GM12878 (cell line): Measurements from ENCODE around the gene PRR35. TPM values are rescaled to one million over a fixed set of nuclear protein-coding genes. Genes with fewer than 3 reads are reported as not detected.

Experiments
- ATAC-seq: fragments of 200-7000 bp; cut with Tn5 transposase; 3 replicates; pipeline ENCODE4 v1.9.1; 2020; ENCODE audit warnings: mild to moderate bottlenecking, moderate library complexity
- BruUV-seq: library from RNA; stranded (reverse); fragments of 400-500 nt; replicated peaks from 2 replicates; lab custom pipeline; 2021; lab: Mats Ljungman, UMichigan
- CTCF ChIA-PET: fragments of 300-600 bp; sonication (Branson Sonifier 250); formaldehyde crosslinking; extraction: SDS; loops from one replicate; lab custom pipeline; 2021; ENCODE audit warnings: inconsistent platforms; lab: Yijun Ruan, JAX
- POLR2A ChIA-PET: fragments of 350-600 bp; formaldehyde crosslinking; extraction: SDS; loops from one replicate; lab custom pipeline; 2021; ENCODE audit warnings: inconsistent platforms; lab: Charles Lee
- RAD21 ChIA-PET: fragments of 300-600 bp; sonication (Branson Sonifier 250); formaldehyde crosslinking; loops from one replicate; lab custom pipeline; 2023; ENCODE audit warnings: antibody characterized with exemption; ENCODE audit not compliant: unreplicated experiment; lab: Charles Lee
- SMC1A ChIA-PET: fragments of 300-600 bp; sonication (Branson Sonifier 250); formaldehyde crosslinking; loops from one replicate; lab custom pipeline; 2023; ENCODE audit not compliant: unreplicated experiment, uncharacterized antibody; lab: Charles Lee
- DNase-seq: peaks from one replicate; pipeline ENCODE4 v3.0.0-alpha.2; 2011; ENCODE audit warnings: low read depth, low spot score
- FAIRE-seq: peaks from 3 replicates; lab custom pipeline; 2011; peaks lifted over from hg19 to GRCh38; lab: Jason Lieb, UNC
- H2AFZ ChIP-seq: 2 replicates; pipeline ENCODE4 v1.6.0; 2011; ENCODE audit warnings: low read depth, low read length, control low read depth; ENCODE audit not compliant: control insufficient read depth
- H3K27ac ChIP-seq: 2 replicates; pipeline ENCODE4 v1.5.1; 2011; ENCODE audit warnings: control low read depth; ENCODE audit not compliant: control insufficient read depth, insufficient read depth
- H3K27me3 ChIP-seq, 2 experiments: replicated peaks in 1 of 2; 2 replicates each; pipeline versions ENCODE4 v1.6.0 to v1.6.1; 2011; ENCODE audit warnings: low read length in 1 of 2; ENCODE audit not compliant: control insufficient read depth in 2 of 2, insufficient read depth in 2 of 2
- H3K36me3 ChIP-seq, 2 experiments: 2 replicates each; pipeline ENCODE4 v1.5.1; 2011; ENCODE audit warnings: low read length in 1 of 2; ENCODE audit not compliant: control insufficient read depth in 2 of 2, insufficient read depth in 2 of 2
- H3K4me1 ChIP-seq: 2 replicates; pipeline ENCODE4 v1.6.1; 2011; ENCODE audit warnings: mild to moderate bottlenecking, low read length, moderate library complexity, mixed read lengths; ENCODE audit not compliant: control insufficient read depth, insufficient read depth
- H3K4me2 ChIP-seq: 2 replicates; pipeline ENCODE4 v1.6.0; 2011; ENCODE audit warnings: control low read depth; ENCODE audit not compliant: control insufficient read depth, insufficient read depth
- H3K4me3 ChIP-seq: fragments of 200-600 bp; sonication (generic); 2 replicates; pipeline ENCODE4 v1.5.1; 2016
- H3K79me2 ChIP-seq: 2 replicates; pipeline ENCODE4 v1.6.0; 2011; ENCODE audit warnings: low read length; ENCODE audit not compliant: control insufficient read depth, insufficient read depth
- H3K9ac ChIP-seq: 2 replicates; pipeline ENCODE4 v1.8.0; 2011; ENCODE audit warnings: low read length, control low read depth, mixed read lengths; ENCODE audit not compliant: control insufficient read depth, insufficient read depth
- H3K9me3 ChIP-seq: replicated peaks from 3 replicates; pipeline ENCODE4 v1.5.1; 2011; ENCODE audit warnings: mild to moderate bottlenecking, low read length; ENCODE audit not compliant: control insufficient read depth, insufficient read depth
- H4K20me1 ChIP-seq: 2 replicates; pipeline ENCODE4 v1.6.0; 2011; ENCODE audit not compliant: control insufficient read depth, insufficient read depth
- CREB1 ChIP-seq: IDR thresholded peaks from 2 replicates; pipeline ENCODE4 v1.6.1; 2012; ENCODE audit warnings: low read depth, mild to moderate bottlenecking, inconsistent platforms
- EP300 ChIP-seq, 2 experiments: fragments of 150-350 bp in 1 of 2; IDR thresholded peaks; 2 replicates each; pipeline ENCODE4 v1.6.1; 2011 to 2012; ENCODE audit warnings: low read depth in 2 of 2, low read length in 2 of 2, borderline replicate concordance in 1 of 2, improper control_type of control experiment in 1 of 2, inconsistent platforms in 1 of 2; ENCODE audit not compliant: control insufficient read depth in 1 of 2
- SUZ12 ChIP-seq: fragments of 200-600 bp; sonication (generic); IDR thresholded peaks from one replicate; pipeline ENCODE4 v1.6.1; 2018; ENCODE audit warnings: antibody characterized with exemption, mild to moderate bottlenecking; ENCODE audit not compliant: unreplicated experiment
- WGBS: methylation state at CpG from one replicate; pipeline ENCODE4 v1.1.6; 2016; ENCODE audit warnings: low lambda C conversion rate; ENCODE audit not compliant: insufficient replicate concordance, insufficient coverage; ENCODE audit errors: missing lambda C conversion rate; 5-methylcytosine and 5-hydroxymethylcytosine counted together
- in situ Hi-C: fragments of 300-500 bp; cut with MboI; formaldehyde crosslinking; loops from 9 replicates; pipeline ENCODE4 v1.14.3; 2018; ENCODE audit warnings: mixed read lengths
- intact Hi-C: fragments of 100-400 bp; cut with micrococcal nuclease; formaldehyde crosslinking; loops from one replicate; pipeline ENCODE4 v1.14.2; 2022; ENCODE audit not compliant: unreplicated experiment
- polyA plus RNA-seq, 11 experiments: library from polyadenylated mRNA; depleted of rRNA in 4 of 11; unstranded in 6 of 11; stranded (reverse) in 5 of 11; fragments of >200 nt; fragmentation: Nextera tagmentation in 4 of 11; fragmentation: Illumina TruSeq in 1 of 11; extraction: Ambion mirVana in 4 of 11; extraction: Trizol in 1 of 11; gene quantifications; 1 replicate in 1 of 11; 2 replicates in 10 of 11; pipeline versions ENCODE4 v1.2.1 to v1.2.3, GENCODE V29; 2011 to 2016; ENCODE audit warnings: inconsistent platforms in 2 of 11, missing spikeins in 2 of 11, low read depth in 1 of 11
- total RNA-seq, 4 experiments: library from RNA; depleted of rRNA in 3 of 4; stranded (reverse); fragments of >200 nt in 3 of 4; fragmentation: Illumina TruSeq in 1 of 4; extraction: Trizol in 1 of 4; gene quantifications; 2 replicates each; pipeline versions ENCODE4 v1.2.1 to v1.2.3, GENCODE V29; 2013 to 2021
- TF ChIP-seq, protein P1 (sequence below): IDR thresholded peaks from 2 replicates; pipeline ENCODE4 v1.6.1; 2012; ENCODE audit warnings: low read depth, low read length, improper control_type of control experiment
- TF ChIP-seq, protein P2 (sequence below): fragments of 450-650 bp; conservative IDR thresholded peaks from 2 replicates; pipeline ENCODE4 v1.6.1; 2017; ENCODE audit warnings: mild to moderate bottlenecking, moderate library complexity

Gene PRR35
- total and polyA plus RNA-seq, 10 of the 15 experiments (the other 5 are each of a cell fraction or from before 2014, with no cell fraction given), result not detected

DNA sequence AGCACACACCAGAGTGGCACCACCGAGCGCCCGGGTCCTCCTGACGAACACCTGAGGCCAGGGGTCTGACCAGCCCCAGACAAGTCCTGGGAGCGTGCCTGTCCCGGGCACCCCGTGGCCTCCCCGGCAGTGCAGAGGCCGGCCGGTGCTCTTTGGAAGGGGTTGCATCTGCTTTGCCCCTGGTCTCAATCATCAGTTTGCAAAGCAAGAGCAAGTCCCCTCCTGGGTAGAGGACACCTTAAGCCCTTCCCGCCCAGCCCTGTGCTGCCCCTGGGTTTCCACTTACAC is 44.3 kb upstream of the PRR35 start:
- H3K27ac ChIP-seq, result no peak overlapping the region
- H2AFZ ChIP-seq, result no peak overlapping the region
- in situ Hi-C loops (no loop called here), intact Hi-C loops (no loop called here)
- CTCF ChIA-PET, result no interaction called here
- no peaks in the 10 kb centered on the region for H3K9me3 ChIP-seq
- H3K79me2 ChIP-seq, result no peaks in the 10 kb centered on the region
- ATAC-seq, result no peak
- no TSS peak for BruUV-seq
- no peaks in the 10 kb centered on the region for H4K20me1 ChIP-seq
- RAD21 ChIA-PET, result no interaction called here
- no peaks in the 10 kb centered on the region for H3K27me3 ChIP-seq
- H3K4me3 ChIP-seq, result no peak overlapping the region
- TF ChIP-seq EP300 (IDR thresholded peaks at IDR 0.05; ENCODE audit: borderline replicate concordance in 1 of 2, control insufficient read depth in 1 of 2, low read depth in 2 of 2, low read length in 2 of 2), result no peak
- no peak for TF ChIP-seq CREB1
- no peak for TF ChIP-seq SUZ12
- TF ChIP-seq, protein P1, sequence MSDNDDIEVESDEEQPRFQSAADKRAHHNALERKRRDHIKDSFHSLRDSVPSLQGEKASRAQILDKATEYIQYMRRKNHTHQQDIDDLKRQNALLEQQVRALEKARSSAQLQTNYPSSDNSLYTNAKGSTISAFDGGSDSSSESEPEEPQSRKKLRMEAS, result no peak
- TF ChIP-seq, protein P2, sequence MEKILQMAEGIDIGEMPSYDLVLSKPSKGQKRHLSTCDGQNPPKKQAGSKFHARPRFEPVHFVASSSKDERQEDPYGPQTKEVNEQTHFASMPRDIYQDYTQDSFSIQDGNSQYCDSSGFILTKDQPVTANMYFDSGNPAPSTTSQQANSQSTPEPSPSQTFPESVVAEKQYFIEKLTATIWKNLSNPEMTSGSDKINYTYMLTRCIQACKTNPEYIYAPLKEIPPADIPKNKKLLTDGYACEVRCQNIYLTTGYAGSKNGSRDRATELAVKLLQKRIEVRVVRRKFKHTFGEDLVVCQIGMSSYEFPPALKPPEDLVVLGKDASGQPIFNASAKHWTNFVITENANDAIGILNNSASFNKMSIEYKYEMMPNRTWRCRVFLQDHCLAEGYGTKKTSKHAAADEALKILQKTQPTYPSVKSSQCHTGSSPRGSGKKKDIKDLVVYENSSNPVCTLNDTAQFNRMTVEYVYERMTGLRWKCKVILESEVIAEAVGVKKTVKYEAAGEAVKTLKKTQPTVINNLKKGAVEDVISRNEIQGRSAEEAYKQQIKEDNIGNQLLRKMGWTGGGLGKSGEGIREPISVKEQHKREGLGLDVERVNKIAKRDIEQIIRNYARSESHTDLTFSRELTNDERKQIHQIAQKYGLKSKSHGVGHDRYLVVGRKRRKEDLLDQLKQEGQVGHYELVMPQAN, result no peak
- TF ChIP-seq, all 136 proteins: peak for 0
- DNase-seq (no peak), FAIRE-seq (no peak)
- H3K9ac ChIP-seq, result no peak overlapping the region
- WGBS, result 97% methylated on average over 11 of the region's 11 CpGs
- H3K4me2 ChIP-seq, result no peak overlapping the region
- H3K4me1 ChIP-seq, result no peaks in the 10 kb centered on the region
- SMC1A ChIA-PET, result no interaction called here
- POLR2A ChIA-PET, result no interaction called here
- H3K36me3 ChIP-seq, result peaks cover 0 to 2% of the 10 kb centered on the region in 2 experiments; a peak in 3 of 4 replicates
